ENCODE data around the gene NUP93. TPM values are rescaled to one million over a fixed set of nuclear protein-coding genes. Genes with fewer than 3 reads are reported as not detected.

Gene NUP93
- polyA plus RNA-seq, 2 of the 4 experiments (the other 2 are of a cell fraction), result 87.3 to 91.4 TPM

DNA sequence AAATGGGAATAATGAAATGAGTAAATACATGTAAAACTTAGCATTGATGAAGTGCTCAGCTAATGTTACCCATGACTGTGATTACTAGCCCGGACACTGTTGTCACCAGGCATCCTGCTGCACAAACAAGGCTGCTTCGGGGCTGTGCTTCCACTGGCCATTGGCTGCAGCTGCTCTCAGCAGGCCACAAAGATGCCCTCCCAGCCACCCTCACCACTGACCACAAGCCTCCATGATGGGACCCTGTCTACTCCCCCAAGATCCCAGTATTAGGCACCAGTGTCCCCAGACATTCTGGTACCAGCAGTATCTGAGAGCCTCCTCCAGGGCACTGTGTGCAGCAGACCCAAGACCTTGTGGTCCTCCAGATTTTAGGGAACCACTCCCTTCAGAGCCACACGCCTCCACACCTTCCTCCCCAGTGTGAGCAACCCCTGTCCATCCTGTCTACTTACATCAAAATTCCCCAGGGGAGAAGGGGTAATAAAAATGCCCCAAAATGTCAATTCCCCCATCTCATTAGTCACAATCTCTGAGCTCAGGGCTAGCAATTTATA is 19.7 kb upstream of the NUP93 start (continued):
- TF ChIP-seq SREBF2 (IDR thresholded peaks at IDR 0.05), result no peak
- TF ChIP-seq HOXA7 (CRISPR knock-in tag; IDR thresholded peaks at IDR 0.05), result no peak

GRCh38 chr16:56711862-56712261 is 18.1 kb upstream of the NUP93 start:
- Histone ChIP-seq H3K27ac (no peak overlapping the region), H3K4me2 (no peak overlapping the region), H3K9me3 (no peaks in the 10 kb centered on the region), H3K4me1 (no peaks in the 10 kb centered on the region), H3K4me3 (no peak overlapping the region)
- CTCF ChIA-PET, result interaction anchor here (3.9 kb wide), 1 partner anchor 10 kb away, joined by 21 read pairs; no protein-coding TSS in a partner anchor
- FAIRE-seq, result no peak
- TF ChIP-seq MAX (IDR thresholded peaks at IDR 0.05) (no peak), CHD2 (IDR thresholded peaks at IDR 0.05; ENCODE audit: low read length, partially characterized antibody) (no peak), MAFK (IDR thresholded peaks at IDR 0.05; ENCODE audit: partially characterized antibody) (no peak), CEBPB (IDR thresholded peaks at IDR 0.05) (no peak), HDAC2 (IDR thresholded peaks at IDR 0.05) (no peak), PHF8 (IDR thresholded peaks at IDR 0.05; ENCODE audit: borderline replicate concordance, low read depth) (no peak), RARB (CRISPR knock-in tag; IDR thresholded peaks at IDR 0.05) (no peak), SMC3 (IDR thresholded peaks at IDR 0.05) (no peak), FOXS1 (CRISPR knock-in tag; IDR thresholded peaks at IDR 0.05) (no peak), EHF (CRISPR knock-in tag; IDR thresholded peaks at IDR 0.05) (no peak)
- 35% methylated on average over 2 of the region's 2 CpGs for WGBS (ENCODE audit: missing lambda C conversion rate)
- no peak for ATAC-seq
- no peak for DNase-seq (ENCODE audit: low read depth in 1 of 2, low spot score in 1 of 2)
- POLR2A ChIA-PET, result no interaction called here

DNA sequence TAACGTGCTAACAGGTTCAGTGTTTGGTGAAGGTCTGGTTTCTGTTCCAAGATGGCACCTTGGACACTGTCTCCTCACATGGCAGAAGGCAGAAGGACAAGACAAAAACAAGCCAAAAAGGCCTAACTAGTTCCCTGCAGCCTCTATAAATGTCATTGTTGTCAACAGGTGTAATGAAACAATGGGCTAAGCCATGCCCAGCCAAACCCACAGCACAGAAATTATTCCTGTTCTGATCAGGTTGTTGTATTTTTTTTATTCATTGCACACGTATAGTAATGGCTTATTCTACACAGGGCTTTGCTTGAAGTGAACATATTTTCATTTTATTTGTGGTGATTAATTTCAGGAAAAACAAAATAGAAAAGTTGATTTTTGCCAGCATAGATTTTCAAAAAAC is 16.1 kb upstream of the NUP93 start:
- no peak overlapping the region for H3K4me3 ChIP-seq
- ChIA-PET POLR2A (no interaction called here), CTCF (interaction anchor here (0.7 to 3.9 kb wide), 4 partner anchors 10 to 137 kb away, joined by 3 to 21 read pairs (median 8); no protein-coding TSS in a partner anchor)
- FAIRE-seq (no peak), DNase-seq (ENCODE audit: low read depth in 1 of 2, low spot score in 1 of 2) (no peak), ATAC-seq (no peak)
- H3K27ac ChIP-seq, result no peak overlapping the region
- no peaks in the 10 kb centered on the region for H3K4me1 ChIP-seq
- no peaks in the 10 kb centered on the region for H3K9me3 ChIP-seq
- WGBS (ENCODE audit: missing lambda C conversion rate), result 89% methylated on average over 2 of the region's 2 CpGs
- no peak for TF ChIP-seq EHMT2 (IDR thresholded peaks at IDR 0.05; ENCODE audit: low read depth)
- TF ChIP-seq, protein P1, sequence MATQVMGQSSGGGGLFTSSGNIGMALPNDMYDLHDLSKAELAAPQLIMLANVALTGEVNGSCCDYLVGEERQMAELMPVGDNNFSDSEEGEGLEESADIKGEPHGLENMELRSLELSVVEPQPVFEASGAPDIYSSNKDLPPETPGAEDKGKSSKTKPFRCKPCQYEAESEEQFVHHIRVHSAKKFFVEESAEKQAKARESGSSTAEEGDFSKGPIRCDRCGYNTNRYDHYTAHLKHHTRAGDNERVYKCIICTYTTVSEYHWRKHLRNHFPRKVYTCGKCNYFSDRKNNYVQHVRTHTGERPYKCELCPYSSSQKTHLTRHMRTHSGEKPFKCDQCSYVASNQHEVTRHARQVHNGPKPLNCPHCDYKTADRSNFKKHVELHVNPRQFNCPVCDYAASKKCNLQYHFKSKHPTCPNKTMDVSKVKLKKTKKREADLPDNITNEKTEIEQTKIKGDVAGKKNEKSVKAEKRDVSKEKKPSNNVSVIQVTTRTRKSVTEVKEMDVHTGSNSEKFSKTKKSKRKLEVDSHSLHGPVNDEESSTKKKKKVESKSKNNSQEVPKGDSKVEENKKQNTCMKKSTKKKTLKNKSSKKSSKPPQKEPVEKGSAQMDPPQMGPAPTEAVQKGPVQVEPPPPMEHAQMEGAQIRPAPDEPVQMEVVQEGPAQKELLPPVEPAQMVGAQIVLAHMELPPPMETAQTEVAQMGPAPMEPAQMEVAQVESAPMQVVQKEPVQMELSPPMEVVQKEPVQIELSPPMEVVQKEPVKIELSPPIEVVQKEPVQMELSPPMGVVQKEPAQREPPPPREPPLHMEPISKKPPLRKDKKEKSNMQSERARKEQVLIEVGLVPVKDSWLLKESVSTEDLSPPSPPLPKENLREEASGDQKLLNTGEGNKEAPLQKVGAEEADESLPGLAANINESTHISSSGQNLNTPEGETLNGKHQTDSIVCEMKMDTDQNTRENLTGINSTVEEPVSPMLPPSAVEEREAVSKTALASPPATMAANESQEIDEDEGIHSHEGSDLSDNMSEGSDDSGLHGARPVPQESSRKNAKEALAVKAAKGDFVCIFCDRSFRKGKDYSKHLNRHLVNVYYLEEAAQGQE (IDR thresholded peaks at IDR 0.05), result no peak
- TF ChIP-seq HDAC2 (IDR thresholded peaks at IDR 0.05), result no peak
- TF ChIP-seq ZC3H11A (IDR thresholded peaks at IDR 0.05), result no peak
- H3K4me2 ChIP-seq, result no peak overlapping the region

DNA sequence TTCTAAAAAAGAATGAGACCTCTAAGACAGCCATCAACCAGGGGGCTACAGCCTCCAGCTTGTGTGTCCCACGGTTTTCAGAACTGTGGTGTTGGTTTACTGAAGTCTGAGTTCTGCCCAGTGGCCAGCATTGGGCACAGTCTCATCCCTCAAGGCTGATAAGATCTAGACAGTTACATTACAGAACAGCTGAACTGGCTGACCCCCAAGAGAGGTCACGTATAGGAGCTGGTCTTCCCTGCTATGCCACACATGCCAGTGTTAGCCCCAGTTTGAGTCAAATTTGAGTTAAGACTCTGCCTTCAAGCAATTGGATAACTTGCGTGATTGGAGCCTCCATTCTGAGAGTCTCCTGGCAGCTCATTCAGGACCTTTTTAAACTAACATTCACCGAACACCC is 14.8 kb upstream of the NUP93 start:
- no peak for ATAC-seq
- Histone ChIP-seq H3K4me2 (no peak overlapping the region), H3K27ac (no peak overlapping the region), H3K9me3 (no peaks in the 10 kb centered on the region), H3K4me3 (no peak overlapping the region), H3K4me1 (no peaks in the 10 kb centered on the region)
- POLR2A ChIA-PET, result no interaction called here
- CTCF ChIA-PET, result interaction anchor here (0.6 to 3.9 kb wide), 4 partner anchors 11 to 75 kb away, joined by 3 to 21 read pairs (median 8); no protein-coding TSS in a partner anchor
- no peak for FAIRE-seq
- no peak for DNase-seq (ENCODE audit: low read depth in 1 of 2, low spot score in 1 of 2)
- 60% methylated on average over 4 of the region's 4 CpGs for WGBS (ENCODE audit: missing lambda C conversion rate)
- no peak for TF ChIP-seq NFE2L2 (conservative IDR thresholded peaks at IDR 0.05; ENCODE audit: low read length)
- TF ChIP-seq FOSL2 (IDR thresholded peaks at IDR 0.05), result no peak
- no peak for TF ChIP-seq FOSL2 (CRISPR knock-in tag; IDR thresholded peaks at IDR 0.05)
- no peak for TF ChIP-seq PHF8 (IDR thresholded peaks at IDR 0.05; ENCODE audit: borderline replicate concordance, low read depth)
- no peak for TF ChIP-seq RAD21 (conservative IDR thresholded peaks at IDR 0.05 in 1 of 2, IDR thresholded peaks at IDR 0.05 in 1 of 2)
- no peak for TF ChIP-seq NPAS2 (CRISPR knock-in tag; IDR thresholded peaks at IDR 0.05; ENCODE audit: borderline replicate concordance)
- no peak for TF ChIP-seq MAZ (IDR thresholded peaks at IDR 0.05; ENCODE audit: borderline replicate concordance, low read depth, low read length)
- TF ChIP-seq CEBPB (IDR thresholded peaks at IDR 0.05), result no peak
- no peak for TF ChIP-seq POLR2AphosphoS2 (conservative IDR thresholded peaks at IDR 0.05; ENCODE audit: low read length)
- no peak for TF ChIP-seq SREBF2 (IDR thresholded peaks at IDR 0.05)
- TF ChIP-seq FOXS1 (CRISPR knock-in tag; IDR thresholded peaks at IDR 0.05), result no peak
- TF ChIP-seq CBX8 (IDR thresholded peaks at IDR 0.05), result no peak
- TF ChIP-seq, protein P2, sequence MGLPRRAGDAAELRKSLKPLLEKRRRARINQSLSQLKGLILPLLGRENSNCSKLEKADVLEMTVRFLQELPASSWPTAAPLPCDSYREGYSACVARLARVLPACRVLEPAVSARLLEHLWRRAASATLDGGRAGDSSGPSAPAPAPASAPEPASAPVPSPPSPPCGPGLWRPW (IDR thresholded peaks at IDR 0.05), result no peak
- TF ChIP-seq HEYL (CRISPR knock-in tag; IDR thresholded peaks at IDR 0.05), result no peak
- TF ChIP-seq HOXB5 (CRISPR knock-in tag; IDR thresholded peaks at IDR 0.05), result no peak
- no peak for TF ChIP-seq NR3C1 (IDR thresholded peaks at IDR 0.05)
- no peak for TF ChIP-seq FOSB (CRISPR knock-in tag; IDR thresholded peaks at IDR 0.05)
- TF ChIP-seq, protein P3, sequence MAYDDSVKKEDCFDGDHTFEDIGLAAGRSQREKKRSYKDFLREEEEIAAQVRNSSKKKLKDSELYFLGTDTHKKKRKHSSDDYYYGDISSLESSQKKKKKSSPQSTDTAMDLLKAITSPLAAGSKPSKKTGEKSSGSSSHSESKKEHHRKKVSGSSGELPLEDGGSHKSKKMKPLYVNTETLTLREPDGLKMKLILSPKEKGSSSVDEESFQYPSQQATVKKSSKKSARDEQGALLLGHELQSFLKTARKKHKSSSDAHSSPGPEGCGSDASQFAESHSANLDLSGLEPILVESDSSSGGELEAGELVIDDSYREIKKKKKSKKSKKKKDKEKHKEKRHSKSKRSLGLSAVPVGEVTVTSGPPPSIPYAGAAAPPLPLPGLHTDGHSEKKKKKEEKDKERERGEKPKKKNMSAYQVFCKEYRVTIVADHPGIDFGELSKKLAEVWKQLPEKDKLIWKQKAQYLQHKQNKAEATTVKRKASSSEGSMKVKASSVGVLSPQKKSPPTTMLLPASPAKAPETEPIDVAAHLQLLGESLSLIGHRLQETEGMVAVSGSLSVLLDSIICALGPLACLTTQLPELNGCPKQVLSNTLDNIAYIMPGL (CRISPR knock-in tag; IDR thresholded peaks at IDR 0.05; ENCODE audit: borderline replicate concordance), result no peak
